Measurements from ENCODE around the gene ZSWIM7.

DNA sequence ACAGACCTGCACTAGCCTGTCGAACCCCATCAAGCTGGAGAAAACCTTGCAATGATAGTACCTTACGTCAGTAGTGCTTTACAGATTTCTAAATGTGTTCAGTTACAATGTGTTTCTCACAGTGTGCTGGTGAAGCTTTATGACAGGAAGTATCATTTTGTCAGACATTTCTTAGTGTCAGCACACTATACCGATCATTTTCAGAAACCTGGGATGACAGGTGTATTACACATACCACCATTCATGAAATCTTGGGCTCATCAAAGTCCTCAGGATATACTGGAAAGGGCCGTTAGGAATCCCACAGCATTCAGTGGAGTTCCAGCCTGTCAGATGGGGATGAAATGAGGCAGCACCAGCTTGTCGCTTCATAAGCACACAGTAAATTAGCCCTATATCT, 27.4 kb upstream of the ZSWIM7 start:
- TF ChIP-seq CTCF (IDR thresholded peaks at IDR 0.05) (no peak), POLR2A (IDR thresholded peaks at IDR 0.05) (no peak)

Measured in prostate gland (tissue), 2 donors.